Loucy (cell line): ENCODE results near the gene HPCAL4.
A peak's percentile ranks its signal among the peaks of the same experiment; 100 is the strongest.

ENCODE experiments used
- H2AFZ ChIP-seq: fragments of 200-600 bp; sonication (generic); 2 replicates; pipeline ENCODE4 v1.6.0; 2016; ENCODE audit warnings: antibody characterized with exemption, mild to moderate bottlenecking, low read length, moderate library complexity
- H3F3A ChIP-seq: fragments of 200-600 bp; 2 replicates; pipeline ENCODE4 v1.6.0; 2016; ENCODE audit warnings: antibody characterized with exemption, low read depth, mild to moderate bottlenecking
- H3K27me3 ChIP-seq: fragments of 200-600 bp; sonication (generic); 2 replicates; pipeline ENCODE4 v1.6.1; 2014; ENCODE audit warnings: low read length, mild to moderate bottlenecking; ENCODE audit not compliant: insufficient read depth, poor library complexity, severe bottlenecking
- H3K36me3 ChIP-seq: fragments of 200-600 bp; sonication (generic); 2 replicates; pipeline ENCODE4 v1.6.1; 2016; ENCODE audit warnings: low read length; ENCODE audit not compliant: insufficient read depth
- H3K4me1 ChIP-seq: fragments of 200-600 bp; sonication (generic); 2 replicates; pipeline ENCODE4 v1.5.1; 2014; ENCODE audit warnings: low read length, mild to moderate bottlenecking; ENCODE audit not compliant: insufficient read depth, poor library complexity, severe bottlenecking
- H3K4me2 ChIP-seq: fragments of 200-600 bp; sonication (generic); 2 replicates; pipeline ENCODE4 v1.6.0; 2014; ENCODE audit warnings: antibody characterized with exemption, low read length, low read depth, mild to moderate bottlenecking; ENCODE audit not compliant: poor library complexity, severe bottlenecking
- H3K4me3 ChIP-seq: fragments of 200-600 bp; sonication (generic); 2 replicates; pipeline ENCODE4 v1.5.1; 2014; ENCODE audit warnings: low read length, mild to moderate bottlenecking, mixed read lengths; ENCODE audit not compliant: poor library complexity, severe bottlenecking
- H3K79me2 ChIP-seq: fragments of 200-600 bp; sonication (generic); 2 replicates; pipeline ENCODE4 v1.6.1; 2014; ENCODE audit warnings: low read length; ENCODE audit not compliant: insufficient read depth
- H3K9ac ChIP-seq: fragments of 200-600 bp; sonication (generic); 2 replicates; pipeline ENCODE4 v1.6.0; 2014; ENCODE audit warnings: mild to moderate bottlenecking, low read depth, low read length, moderate library complexity; ENCODE audit not compliant: poor library complexity, severe bottlenecking
- H3K9me2 ChIP-seq: fragments of 200-600 bp; sonication (generic); replicated peaks from 2 replicates; pipeline ENCODE4 v1.6.1; 2016; ENCODE audit warnings: low read depth, low read length, mixed read lengths
- H3K9me3 ChIP-seq: fragments of 200-600 bp; sonication (generic); 2 replicates; pipeline ENCODE4 v1.6.1; 2014; ENCODE audit warnings: mild to moderate bottlenecking, antibody characterized with exemption, low read length, low read depth; ENCODE audit not compliant: insufficient read depth
- H4K20me1 ChIP-seq: fragments of 200-600 bp; sonication (generic); 2 replicates; pipeline ENCODE4 v1.6.0; 2014; ENCODE audit warnings: antibody characterized with exemption, low read length, mild to moderate bottlenecking; ENCODE audit not compliant: insufficient read depth, poor library complexity, severe bottlenecking
- CTCF ChIP-seq: fragments of 200-600 bp; sonication (generic); conservative IDR thresholded peaks from 2 replicates; pipeline ENCODE4 v1.5.1; 2014; ENCODE audit warnings: mild to moderate bottlenecking, antibody characterized with exemption, low read length
- EZH2phosphoT487 ChIP-seq: fragments of 200-600 bp; IDR thresholded peaks from 2 replicates; pipeline ENCODE4 v1.6.1; 2018; ENCODE audit warnings: antibody characterized with exemption, mild to moderate bottlenecking, moderate library complexity, borderline replicate concordance

Gene HPCAL4

DNA sequence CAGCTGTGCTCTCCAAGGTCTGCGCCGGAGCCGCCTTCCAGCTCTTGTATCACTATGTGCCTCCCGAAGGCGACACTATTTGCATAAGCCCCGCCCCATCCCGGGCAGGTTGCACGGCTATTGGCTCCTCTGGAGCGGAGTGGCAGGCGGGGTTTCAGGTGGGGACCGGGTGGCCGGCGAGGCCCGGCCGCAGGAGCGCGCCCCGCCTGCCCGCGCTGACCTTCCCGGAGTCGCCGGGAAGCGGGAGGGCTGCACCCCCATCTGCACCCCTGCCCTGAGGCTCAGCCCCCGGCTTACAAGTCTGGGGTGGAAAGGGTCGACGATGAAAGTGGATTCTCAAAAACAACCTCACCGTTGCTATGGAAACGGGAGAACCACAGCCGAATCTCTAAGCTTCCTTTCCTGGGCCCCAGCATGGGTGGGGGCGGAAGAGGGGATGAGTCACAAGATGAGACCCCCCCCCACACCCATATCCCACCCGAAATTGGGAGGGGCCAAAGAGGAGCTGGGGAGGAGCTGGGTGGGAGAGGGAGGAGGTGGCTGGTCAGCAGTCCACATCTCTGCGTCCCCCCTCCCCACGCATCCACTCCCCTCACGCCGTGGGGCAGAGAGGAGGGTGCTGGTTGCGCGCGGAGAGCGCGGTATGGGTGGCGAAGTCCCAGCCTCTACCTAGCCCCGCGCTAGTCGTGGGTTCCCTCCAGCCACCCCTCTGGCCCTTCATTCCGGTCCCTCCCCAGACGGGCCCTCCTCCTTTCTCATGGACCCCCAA, at the start of gene HPCAL4:
TSS of gene HPCAL4 (minus strand) at position 51 of the 769 bp plus-strand sequence. CDS start 6,830 bp downstream, outside the sequence.
- no peaks in the 10 kb centered on the region for H3K9me3 ChIP-seq
- no peak within 1 kb of the TSS for H3K9ac ChIP-seq
- H4K20me1 ChIP-seq: no peaks in the 10 kb centered on the region
- H3K27me3 ChIP-seq: no peaks in the 10 kb centered on the region
- peak within 1 kb of the TSS; percentile 43 for H3K4me3 ChIP-seq
- TF ChIP-seq EZH2phosphoT487: no peak
- TF ChIP-seq CTCF: no peak
- H3K4me2 ChIP-seq: peak within 1 kb of the TSS; percentile 58
- H3K79me2 ChIP-seq: no peaks in the 10 kb centered on the region
- H3K4me1 ChIP-seq: no peaks in the 10 kb centered on the region
- H3K9me2 ChIP-seq: no peaks in the 10 kb centered on the region
- H3K36me3 ChIP-seq: no peaks in the 10 kb centered on the region
- H2AFZ ChIP-seq: no peak within 1 kb of the TSS
- H3F3A ChIP-seq: no peaks in the 10 kb centered on the region

DNA sequence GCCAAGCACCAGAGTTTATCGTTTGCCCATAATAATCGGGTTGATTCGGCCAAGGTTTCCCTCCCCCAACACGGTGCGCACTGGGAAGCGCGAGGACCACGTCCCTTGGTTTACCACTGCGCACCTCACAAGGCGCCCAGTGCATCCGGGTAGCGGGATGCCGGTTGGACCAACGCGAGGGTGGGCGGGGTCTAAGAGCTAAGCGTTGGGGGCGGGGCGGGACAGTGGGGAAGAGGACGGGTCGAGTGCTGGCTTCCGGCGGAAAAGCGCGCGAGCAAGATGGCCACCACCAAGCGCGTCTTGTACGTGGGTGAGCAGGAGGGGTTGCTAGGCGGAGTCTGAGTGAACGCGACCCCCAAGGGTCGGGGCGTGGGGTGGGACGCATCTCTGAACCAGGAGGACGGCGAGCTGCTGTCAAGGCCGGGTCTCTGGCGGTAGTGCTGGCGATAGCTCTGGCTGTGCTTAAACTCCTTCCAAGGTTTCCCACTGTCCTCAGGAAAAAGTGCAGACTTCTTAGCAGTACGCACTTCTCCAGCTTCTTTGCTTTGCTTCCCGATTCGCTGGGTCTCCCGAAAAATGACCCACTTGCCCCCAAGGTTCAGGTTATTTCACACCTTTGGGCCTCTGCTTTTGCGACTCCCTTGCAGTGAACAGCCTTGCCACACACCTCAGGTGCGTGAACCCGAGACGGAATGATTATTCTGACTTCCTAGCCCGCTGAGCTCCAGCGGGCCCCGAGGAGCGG, 47.6 kb upstream of the HPCAL4 start, which contains the start of gene PPIE:
TSS of gene PPIE (plus strand) at position 261 of the 745 bp plus-strand sequence. CDS start at position 280, 19 bp downstream.
- no peaks in the 10 kb centered on the region for H3K9me2 ChIP-seq
- no peaks in the 10 kb centered on the region for H3K9me3 ChIP-seq
- peak within 1 kb of the TSS; percentile 94 for H3K4me2 ChIP-seq
- no peak for TF ChIP-seq CTCF
- TF ChIP-seq EZH2phosphoT487: no peak
- peaks cover 17% of the 10 kb centered on the region for H3K79me2 ChIP-seq
- H3F3A ChIP-seq: no peaks in the 10 kb centered on the region
- peaks cover 19% of the 10 kb centered on the region for H3K4me1 ChIP-seq
- H3K4me3 ChIP-seq: peak within 1 kb of the TSS; percentile 85
- peak within 1 kb of the TSS; percentile 79 for H3K9ac ChIP-seq
- peaks cover 5% of the 10 kb centered on the region for H3K36me3 ChIP-seq
- no peaks in the 10 kb centered on the region for H4K20me1 ChIP-seq
- peaks cover 19% of the 10 kb centered on the region for H3K27me3 ChIP-seq
- H2AFZ ChIP-seq: peak within 1 kb of the TSS; percentile 69

DNA sequence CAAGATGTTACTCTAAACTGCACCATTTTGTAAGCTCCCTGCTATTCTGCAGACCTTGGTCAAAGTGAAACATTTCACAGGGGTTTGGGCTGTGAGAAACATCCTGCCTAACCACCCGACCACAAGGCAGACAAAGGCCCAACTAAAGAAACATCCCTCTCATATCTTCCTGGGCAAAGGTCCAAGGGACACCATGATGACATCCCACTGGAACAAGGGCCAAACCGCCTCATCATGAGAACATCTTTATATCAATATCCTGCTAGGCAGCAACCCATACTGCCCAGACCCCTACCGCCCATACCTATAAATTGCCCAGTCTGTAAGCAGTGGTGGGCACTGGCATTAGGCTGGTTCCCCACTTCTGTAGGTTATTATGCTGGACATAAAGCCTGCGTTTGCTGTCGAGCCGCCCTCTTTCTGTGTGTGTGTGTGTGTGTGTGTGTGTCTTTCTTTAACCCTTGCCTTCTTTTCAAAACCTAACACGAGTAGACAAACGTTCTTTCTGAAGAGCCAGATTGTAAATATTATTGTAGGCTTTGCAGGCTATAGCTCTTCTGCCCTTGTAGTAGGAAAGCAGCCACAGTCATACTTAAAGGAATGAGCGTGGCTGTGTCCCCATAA, 46.4 kb upstream of the HPCAL4 start:
- Histone ChIP-seq H3K36me3 (no peaks in the 10 kb centered on the region; the same call in none of the 2 replicates), H3K9me3 (no peaks in the 10 kb centered on the region), H3K4me2 (peak overlapping the region; percentile 52), H3K79me2 (peaks cover 17% of the 10 kb centered on the region), H3F3A (no peaks in the 10 kb centered on the region), H3K27me3 (peaks cover 30% of the 10 kb centered on the region), H2AFZ (no peak overlapping the region), H3K9me2 (no peaks in the 10 kb centered on the region), H3K4me1 (peaks cover 19% of the 10 kb centered on the region), H3K9ac (no peak overlapping the region), H3K4me3 (no peak overlapping the region), H4K20me1 (no peaks in the 10 kb centered on the region)
- TF ChIP-seq EZH2phosphoT487: no peak
